Stimulated activated CD8-positive, alpha-beta memory T cell treated with anti-CD3 and anti-CD28 coated beads, Interleukin-2, amount 100 ng/mL, for 48 hours (primary cell): Measurements from ENCODE around the gene LCNL1.

Experiments
- DNase-seq, 2 donors: peaks; one replicate each; pipeline ENCODE4 v3.0.0-alpha.2; 2020; ENCODE audit warnings: low read depth in 2 of 2

LCNL1 gene

GRCh38 chr9:137011907-137012675 lies 29.3 kb downstream of the LCNL1 start:
- DNase-seq = no peak

GRCh38 chr9:137012694-137013570 lies 30.1 kb downstream of the LCNL1 start:
- no peak for DNase-seq

GRCh38 chr9:137013571-137013940 lies 30.8 kb downstream of the LCNL1 start:
- no peak for DNase-seq

- DNase-seq = no peak
Observed at GRCh38 chr9:137014166-137014565, 31.4 kb downstream of the LCNL1 start.

- DNase-seq = no peak
Observed at GRCh38 chr9:137014776-137015539, 32.2 kb downstream of the LCNL1 start.

GRCh38 chr9:137015540-137015930 lies 32.7 kb downstream of the LCNL1 start:
- DNase-seq = no peak

- no peak for DNase-seq
Observed at GRCh38 chr9:137015976-137016375, 33.2 kb downstream of the LCNL1 start.

- no peak for DNase-seq
Observed at GRCh38 chr9:137016436-137016835, 33.6 kb downstream of the LCNL1 start.

- DNase-seq = no peak
Observed at GRCh38 chr9:137017071-137017470, 34.3 kb downstream of the LCNL1 start.

GRCh38 chr9:137017791-137018497 lies 35.2 kb downstream of the LCNL1 start:
- no peak for DNase-seq

- DNase-seq = no peak
Observed at GRCh38 chr9:137018761-137019559, 36.2 kb downstream of the LCNL1 start.

- no peak for DNase-seq
Observed at GRCh38 chr9:137019891-137020683, 37.3 kb downstream of the LCNL1 start.

GRCh38 chr9:137020771-137021567 lies 38.2 kb downstream of the LCNL1 start:
- no peak for DNase-seq

- no peak for DNase-seq
Observed at GRCh38 chr9:137021568-137021978, 38.8 kb downstream of the LCNL1 start.

GRCh38 chr9:137021979-137022661 lies 39.3 kb downstream of the LCNL1 start:
- DNase-seq = peak; percentile 68 to 84

GRCh38 chr9:137022662-137023008 lies 39.8 kb downstream of the LCNL1 start:
- DNase-seq = no peak

- DNase-seq = no peak
Observed at GRCh38 chr9:137023157-137023556, 40.4 kb downstream of the LCNL1 start.

- DNase-seq = no peak
Observed at GRCh38 chr9:137023583-137023991, 40.8 kb downstream of the LCNL1 start.
